ENCODE measurements around the gene GLS.

The GLS gene

DNA sequence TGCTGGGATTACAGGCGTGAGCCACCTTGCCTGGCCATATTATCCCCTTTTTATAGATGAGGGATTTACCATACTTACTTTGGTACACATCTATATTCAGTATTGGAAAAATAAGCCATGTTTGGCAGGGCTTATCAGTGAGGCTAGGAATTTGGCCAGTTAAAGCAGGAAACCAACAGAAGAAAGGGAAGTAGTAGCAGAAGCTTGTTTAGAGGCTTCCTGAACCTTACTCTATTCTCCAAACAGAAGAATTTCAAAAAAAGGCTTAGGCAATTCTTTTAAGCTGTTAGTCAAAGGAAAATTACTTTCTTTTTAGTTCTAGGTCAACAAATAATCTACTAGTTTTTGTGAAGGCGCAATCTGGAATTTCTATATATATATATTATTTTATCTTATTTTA lies 3.2 kb upstream of the GLS start:
- TF ChIP-seq TAF1 (IDR thresholded peaks at IDR 0.05; ENCODE audit: low read depth) (no peak), EP300 (IDR thresholded peaks at IDR 0.05; ENCODE audit: borderline replicate concordance) (no peak), NFIC (IDR thresholded peaks at IDR 0.05) (no peak), EGR1 (IDR thresholded peaks at IDR 0.05) (no peak), USF1 (IDR thresholded peaks at IDR 0.05) (no peak), REST (IDR thresholded peaks at IDR 0.05; ENCODE audit: low read depth) (no peak), FOXM1 (IDR thresholded peaks at IDR 0.05; ENCODE audit: borderline replicate concordance, low read depth) (no peak), CREB1 (IDR thresholded peaks at IDR 0.05; ENCODE audit: low read depth) (no peak), TEAD4 (IDR thresholded peaks at IDR 0.05) (no peak), YY1 (IDR thresholded peaks at IDR 0.05; ENCODE audit: low read depth) (no peak), ZBTB7A (IDR thresholded peaks at IDR 0.05; ENCODE audit: low read depth) (no peak)
- TF ChIP-seq, protein P1, sequence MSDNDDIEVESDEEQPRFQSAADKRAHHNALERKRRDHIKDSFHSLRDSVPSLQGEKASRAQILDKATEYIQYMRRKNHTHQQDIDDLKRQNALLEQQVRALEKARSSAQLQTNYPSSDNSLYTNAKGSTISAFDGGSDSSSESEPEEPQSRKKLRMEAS (IDR thresholded peaks at IDR 0.05) = no peak

- TF ChIP-seq EP300 (IDR thresholded peaks at IDR 0.05; ENCODE audit: borderline replicate concordance) (peak; percentile 14; the same call in 1 of the 2 replicates), TEAD4 (IDR thresholded peaks at IDR 0.05) (no peak; the same call in 1 of the 2 replicates)
Observed at GRCh38 chr2:190879474-190880377, 895 bp upstream of the GLS start.

DNA sequence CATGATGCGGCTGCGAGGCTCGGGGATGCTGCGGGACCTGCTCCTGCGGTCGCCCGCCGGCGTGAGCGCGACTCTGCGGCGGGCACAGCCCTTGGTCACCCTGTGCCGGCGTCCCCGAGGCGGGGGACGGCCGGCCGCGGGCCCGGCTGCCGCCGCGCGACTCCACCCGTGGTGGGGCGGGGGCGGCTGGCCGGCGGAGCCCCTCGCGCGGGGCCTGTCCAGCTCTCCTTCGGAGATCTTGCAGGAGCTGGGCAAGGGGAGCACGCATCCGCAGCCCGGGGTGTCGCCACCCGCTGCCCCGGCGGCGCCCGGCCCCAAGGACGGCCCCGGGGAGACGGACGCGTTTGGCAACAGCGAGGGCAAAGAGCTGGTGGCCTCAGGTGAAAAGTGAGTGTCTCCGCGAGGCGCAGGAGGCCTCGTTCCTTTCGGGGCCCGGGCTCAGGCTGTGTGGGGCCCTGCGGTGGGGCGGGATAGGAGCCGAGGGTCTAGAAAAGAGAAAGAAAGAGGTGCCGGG lies 520 bp downstream of the GLS start:
- TF ChIP-seq CREB1 (IDR thresholded peaks at IDR 0.05; ENCODE audit: low read depth) (no peak), EP300 (IDR thresholded peaks at IDR 0.05; ENCODE audit: borderline replicate concordance) (no peak), CEBPB (IDR thresholded peaks at IDR 0.05) (no peak), TAF1 (IDR thresholded peaks at IDR 0.05; ENCODE audit: low read depth) (no peak), ZBTB7A (IDR thresholded peaks at IDR 0.05; ENCODE audit: low read depth) (no peak), USF1 (IDR thresholded peaks at IDR 0.05) (no peak), EGR1 (IDR thresholded peaks at IDR 0.05) (no peak), YY1 (IDR thresholded peaks at IDR 0.05; ENCODE audit: low read depth) (no peak), TEAD4 (IDR thresholded peaks at IDR 0.05) (no peak), NFIC (IDR thresholded peaks at IDR 0.05) (no peak)
- TF ChIP-seq, protein P1 (IDR thresholded peaks at IDR 0.05) = no peak

- TF ChIP-seq TAF1 (IDR thresholded peaks at IDR 0.05; ENCODE audit: low read depth) (no peak; the same call in 1 of the 2 replicates), NFIC (IDR thresholded peaks at IDR 0.05) (no peak), YY1 (IDR thresholded peaks at IDR 0.05; ENCODE audit: low read depth) (0 out of 2 replicates have a peak, but pooled peaks have one; percentile 38), REST (IDR thresholded peaks at IDR 0.05; ENCODE audit: low read depth) (no peak), RAD21 (IDR thresholded peaks at IDR 0.05; ENCODE audit: low read depth) (no peak), USF1 (IDR thresholded peaks at IDR 0.05) (peak; percentile 72), CEBPB (IDR thresholded peaks at IDR 0.05) (no peak), EGR1 (IDR thresholded peaks at IDR 0.05) (no peak), CREB1 (IDR thresholded peaks at IDR 0.05; ENCODE audit: low read depth) (peak; percentile 51; the same call in 1 of the 2 replicates), TEAD4 (IDR thresholded peaks at IDR 0.05) (peak; percentile 23; the same call in 1 of the 2 replicates), ZBTB7A (IDR thresholded peaks at IDR 0.05; ENCODE audit: low read depth) (peak; percentile 54; the same call in 1 of the 2 replicates), TCF12 (IDR thresholded peaks at IDR 0.05; ENCODE audit: low read depth) (0 out of 2 replicates have a peak, but pooled peaks have one; percentile 8), EP300 (IDR thresholded peaks at IDR 0.05; ENCODE audit: borderline replicate concordance) (no peak), FOXM1 (IDR thresholded peaks at IDR 0.05; ENCODE audit: borderline replicate concordance, low read depth) (no peak; the same call in 1 of the 2 replicates)
- TF ChIP-seq, protein P1 (IDR thresholded peaks at IDR 0.05) = peak; percentile 84
Observed at GRCh38 chr2:190881598-190882410, 1.2 kb downstream of the GLS start.

Data from Ishikawa (cell line).